Tibial artery (tissue), 4 donors: ENCODE results near the gene KCNMA1.

Experiments used
- DNase-seq, 2 donors: peaks; one replicate each; pipeline ENCODE4 v3.0.0-alpha.2; 2019
- H3K27ac ChIP-seq, 2 donors: fragments of 200-600 bp; sonication (generic) in 1 of 2; 1 replicate in 1 of 2; 2 replicates in 1 of 2; pipeline ENCODE4 v1.5.1; 2018 to 2019; ENCODE audit warnings: mild to moderate bottlenecking in 1 of 2
- H3K27me3 ChIP-seq, 2 donors: fragments of 200-600 bp; sonication (generic) in 1 of 2; one replicate each; pipeline versions ENCODE4 v1.5.1 to v1.6.0; 2016 to 2019
- H3K36me3 ChIP-seq, 3 donors: fragments of 200-600 bp; sonication (generic) in 2 of 3; one replicate each; pipeline ENCODE4 v1.5.1; 2016 to 2019; ENCODE audit warnings: mild to moderate bottlenecking in 2 of 3
- H3K4me1 ChIP-seq, 4 donors: fragments of 200-600 bp; sonication (generic) in 2 of 4; 1 replicate in 3 of 4; 2 replicates in 1 of 4; pipeline ENCODE4 v1.5.1; 2016 to 2019
- H3K4me3 ChIP-seq, 2 donors: fragments of 200-600 bp; sonication (generic) in 1 of 2; 1 replicate in 1 of 2; 2 replicates in 1 of 2; pipeline ENCODE4 v1.5.1; 2018 to 2019; ENCODE audit warnings: mild to moderate bottlenecking in 2 of 2
- H3K9me3 ChIP-seq, 3 donors: fragments of 200-600 bp; sonication (generic) in 1 of 3; one replicate each; pipeline ENCODE4 v1.5.1; 2016 to 2019
- intact Hi-C: fragments of 100-400 bp; cut with DNase I; formaldehyde crosslinking; loops from one replicate; pipeline ENCODE4 v1.15.0; 2023; ENCODE audit warnings: low total_unique reads
- TF ChIP-seq, protein P1 (sequence below), 2 experiments: fragments of 200-600 bp in 1 of 2; fragments of 450-650 bp in 1 of 2; IDR thresholded peaks; one replicate each; pipeline ENCODE4 v1.5.1; 2017 to 2019; ENCODE audit warnings: antibody characterized with exemption in 2 of 2, mild to moderate bottlenecking in 1 of 2, moderate library complexity in 1 of 2

KCNMA1 gene

GRCh38 chr10:77120666-77121376, 516.8 kb downstream of the KCNMA1 start:
- peaks cover 0 to 5% (median 2%) of the 10 kb centered on the region in 4 donors for H3K4me1 ChIP-seq
- no peaks in the 10 kb centered on the region for H3K9me3 ChIP-seq
- intact Hi-C loops: no loop called here
- no peak overlapping the region for H3K27ac ChIP-seq
- H3K36me3 ChIP-seq: peaks cover 0 to 6% (median 0%) of the 10 kb centered on the region in 3 donors
- H3K27me3 ChIP-seq: no peaks in the 10 kb centered on the region
- TF ChIP-seq, protein P1, sequence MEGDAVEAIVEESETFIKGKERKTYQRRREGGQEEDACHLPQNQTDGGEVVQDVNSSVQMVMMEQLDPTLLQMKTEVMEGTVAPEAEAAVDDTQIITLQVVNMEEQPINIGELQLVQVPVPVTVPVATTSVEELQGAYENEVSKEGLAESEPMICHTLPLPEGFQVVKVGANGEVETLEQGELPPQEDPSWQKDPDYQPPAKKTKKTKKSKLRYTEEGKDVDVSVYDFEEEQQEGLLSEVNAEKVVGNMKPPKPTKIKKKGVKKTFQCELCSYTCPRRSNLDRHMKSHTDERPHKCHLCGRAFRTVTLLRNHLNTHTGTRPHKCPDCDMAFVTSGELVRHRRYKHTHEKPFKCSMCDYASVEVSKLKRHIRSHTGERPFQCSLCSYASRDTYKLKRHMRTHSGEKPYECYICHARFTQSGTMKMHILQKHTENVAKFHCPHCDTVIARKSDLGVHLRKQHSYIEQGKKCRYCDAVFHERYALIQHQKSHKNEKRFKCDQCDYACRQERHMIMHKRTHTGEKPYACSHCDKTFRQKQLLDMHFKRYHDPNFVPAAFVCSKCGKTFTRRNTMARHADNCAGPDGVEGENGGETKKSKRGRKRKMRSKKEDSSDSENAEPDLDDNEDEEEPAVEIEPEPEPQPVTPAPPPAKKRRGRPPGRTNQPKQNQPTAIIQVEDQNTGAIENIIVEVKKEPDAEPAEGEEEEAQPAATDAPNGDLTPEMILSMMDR (IDR thresholded peaks at IDR 0.05): no peak
- DNase-seq: no peak
- H3K4me3 ChIP-seq: no peak overlapping the region

DNA sequence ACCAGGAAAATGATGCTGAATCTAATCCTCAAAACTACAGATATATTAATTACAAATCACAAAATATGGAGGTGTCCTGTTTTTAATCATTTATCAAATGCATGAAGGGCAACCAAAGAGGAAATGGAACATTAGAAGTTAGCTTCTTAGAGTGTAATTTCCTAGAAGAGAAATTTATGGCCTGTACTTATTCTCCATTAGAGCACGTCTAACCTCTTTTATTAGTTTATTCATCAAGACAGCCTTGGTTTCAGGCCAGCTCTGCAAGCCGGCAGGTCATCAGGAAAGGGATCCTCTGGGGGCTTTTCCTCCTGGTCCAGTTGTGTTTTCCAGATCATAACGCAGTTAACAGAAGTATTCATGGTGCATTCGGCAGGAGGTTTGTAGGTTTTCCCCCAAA, 517.6 kb downstream of the KCNMA1 start:
- TF ChIP-seq, protein P1 (IDR thresholded peaks at IDR 0.05): no peak
- no peak for DNase-seq
- Histone ChIP-seq H3K9me3 (no peaks in the 10 kb centered on the region), H3K27me3 (no peaks in the 10 kb centered on the region), H3K36me3 (peaks cover 0 to 6% (median 0%) of the 10 kb centered on the region in 3 donors), H3K27ac (no peak overlapping the region), H3K4me3 (no peak overlapping the region), H3K4me1 (peaks cover 0 to 3% (median under 1%) of the 10 kb centered on the region in 4 donors)
- intact Hi-C loops: no loop called here

DNA sequence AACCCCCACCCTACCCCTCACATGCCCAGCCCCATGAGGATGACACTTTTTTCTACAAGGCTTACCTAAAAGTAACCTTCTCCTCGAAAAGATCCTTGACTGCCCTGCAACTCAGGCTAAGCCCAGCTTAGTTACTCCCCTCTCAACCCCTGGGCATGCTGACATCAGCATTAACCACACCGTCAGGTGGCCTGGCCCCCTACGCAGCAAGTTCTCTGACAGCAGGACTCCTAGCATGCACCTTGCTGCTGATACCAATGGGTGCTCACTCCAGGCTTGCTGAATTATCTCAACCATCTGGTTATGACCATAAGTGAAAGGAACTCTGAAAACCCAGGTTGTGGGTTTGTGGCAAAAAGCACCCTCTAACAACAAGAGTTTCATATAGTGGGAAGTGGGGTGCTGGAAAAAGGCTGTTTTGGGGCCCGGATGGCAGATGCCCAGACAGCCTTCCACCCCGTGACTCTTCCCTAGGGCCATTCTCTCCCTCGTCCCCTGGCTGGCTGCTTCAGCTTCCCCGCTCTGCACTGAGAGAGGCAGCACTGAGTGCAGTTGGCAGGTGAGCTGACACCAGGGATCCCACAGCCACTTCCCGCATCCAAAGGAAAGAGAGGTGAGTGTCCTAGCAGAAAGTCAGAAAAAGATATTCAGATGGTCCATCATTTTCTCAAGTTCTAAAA, 518.9 kb downstream of the KCNMA1 start:
- Histone ChIP-seq H3K27ac (no peak overlapping the region), H3K36me3 (peaks cover 0 to 6% (median 0%) of the 10 kb centered on the region in 3 donors), H3K27me3 (no peaks in the 10 kb centered on the region), H3K4me1 (peaks cover 0 to 3% (median 0%) of the 10 kb centered on the region in 4 donors), H3K9me3 (no peaks in the 10 kb centered on the region), H3K4me3 (no peak overlapping the region)
- TF ChIP-seq, protein P1 (IDR thresholded peaks at IDR 0.05): no peak
- no peak for DNase-seq
- intact Hi-C loops: no loop called here

DNA sequence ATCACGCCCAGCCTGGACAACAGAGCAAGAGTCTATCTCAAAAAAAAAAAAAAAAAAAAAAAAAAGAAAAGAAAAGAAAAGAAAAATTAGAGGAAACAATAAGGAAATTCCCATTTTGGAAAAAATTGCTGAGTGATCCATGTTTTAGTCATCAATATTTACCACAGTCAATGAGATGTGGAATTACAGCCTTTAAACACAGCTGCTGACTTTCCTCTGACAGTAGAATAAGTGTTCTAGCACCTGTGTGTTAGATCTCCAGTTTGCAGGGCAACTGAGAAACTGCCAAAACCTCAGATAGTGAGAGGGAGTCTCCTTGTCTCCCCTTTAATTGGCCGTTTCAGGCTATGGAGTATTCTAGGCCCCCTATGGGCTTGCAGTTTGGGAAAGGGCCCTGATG, 520.1 kb downstream of the KCNMA1 start:
- peaks cover 0 to 3% (median 0%) of the 10 kb centered on the region in 4 donors for H3K4me1 ChIP-seq
- no peaks in the 10 kb centered on the region for H3K9me3 ChIP-seq
- TF ChIP-seq, protein P1 (IDR thresholded peaks at IDR 0.05): no peak
- no peak overlapping the region for H3K27ac ChIP-seq
- intact Hi-C loops: no loop called here
- no peak overlapping the region for H3K4me3 ChIP-seq
- no peaks in the 10 kb centered on the region for H3K27me3 ChIP-seq
- DNase-seq: no peak
- H3K36me3 ChIP-seq: peaks cover 0 to 6% (median 0%) of the 10 kb centered on the region in 3 donors

- no peak overlapping the region for H3K27ac ChIP-seq
- intact Hi-C loops: no loop called here
- H3K36me3 ChIP-seq: peaks cover 0 to 6% (median 0%) of the 10 kb centered on the region in 3 donors
- H3K4me3 ChIP-seq: no peak overlapping the region
- DNase-seq: no peak
- H3K4me1 ChIP-seq: peaks cover 0 to 6% (median 2%) of the 10 kb centered on the region in 4 donors
- TF ChIP-seq, protein P1 (IDR thresholded peaks at IDR 0.05): no peak
- no peaks in the 10 kb centered on the region for H3K9me3 ChIP-seq
- H3K27me3 ChIP-seq: no peaks in the 10 kb centered on the region
Measured at GRCh38 chr10:77116904-77117303, 520.7 kb downstream of the KCNMA1 start.
